Endothelial cell of umbilical vein (primary cell): ENCODE data around the gene MTRF1. TPM values are rescaled to one million over a fixed set of nuclear protein-coding genes. Genes with fewer than 3 reads are reported as not detected.

Experiments
- BruUV-seq: library from RNA; stranded (reverse); fragments of 400-500 nt; replicated peaks from 2 replicates; lab custom pipeline; 2021; lab: Mats Ljungman, UMichigan
- CTCF ChIA-PET: fragments of 300-600, 350-600 bp; sonication (Branson Sonifier 250); formaldehyde crosslinking; loops from one replicate; lab custom pipeline; 2021; ENCODE audit warnings: antibody characterized with exemption, inconsistent platforms; lab: Charles Lee
- POLR2A ChIA-PET: fragments of 300-600, 350-600 bp; sonication (Branson Sonifier 250); formaldehyde crosslinking; loops from one replicate; lab custom pipeline; 2021; ENCODE audit warnings: antibody characterized with exemption, inconsistent platforms; lab: Charles Lee
- DNase-seq: peaks from one replicate; pipeline ENCODE4 v3.0.0-alpha.2; 2011; ENCODE audit warnings: low read depth, low spot score
- FAIRE-seq: peaks from 2 replicates; lab custom pipeline; 2011; peaks lifted over from hg19 to GRCh38; lab: Jason Lieb, UNC
- H2AFZ ChIP-seq: 2 replicates; pipeline ENCODE4 v1.6.0; 2012; ENCODE audit warnings: low read depth, low read length, control low read depth, inconsistent platforms
- H3K27ac ChIP-seq: 2 replicates; pipeline ENCODE4 v1.5.1; 2011; ENCODE audit warnings: low read depth, mild to moderate bottlenecking, control low read depth, low read length, moderate library complexity; ENCODE audit not compliant: insufficient read depth
- H3K27me3 ChIP-seq, 2 experiments: 2 replicates each; pipeline versions ENCODE4 v1.6.0 to v1.6.1; 2011; ENCODE audit warnings: low read length in 2 of 2, mixed read lengths in 1 of 2; ENCODE audit not compliant: control insufficient read depth in 2 of 2, insufficient read depth in 2 of 2
- H3K36me3 ChIP-seq, 2 experiments: 2 replicates in 1 of 2; 3 replicates in 1 of 2; pipeline ENCODE4 v1.5.1; 2011; ENCODE audit warnings: low read length in 2 of 2, mild to moderate bottlenecking in 1 of 2, moderate library complexity in 1 of 2; ENCODE audit not compliant: control insufficient read depth in 2 of 2, insufficient read depth in 2 of 2; ENCODE audit errors: extremely low read depth in 1 of 2
- H3K4me1 ChIP-seq: 3 replicates; pipeline ENCODE4 v1.5.1; 2011; ENCODE audit warnings: mild to moderate bottlenecking, low read length; ENCODE audit not compliant: control insufficient read depth, insufficient read depth; ENCODE audit errors: extremely low read depth
- H3K4me2 ChIP-seq: 2 replicates; pipeline ENCODE4 v1.6.1; 2011; ENCODE audit warnings: low read length, control low read depth, mixed read lengths; ENCODE audit not compliant: insufficient read depth
- H3K4me3 ChIP-seq, 3 experiments: fragments of 200-600 bp in 1 of 3; sonication (generic), shearing (Covaris generic) in 1 of 3; replicated peaks in 1 of 3; 2 replicates each; pipeline ENCODE4 v1.5.1; 2011 to 2016; ENCODE audit warnings: control low read depth in 3 of 3, low read length in 3 of 3, mild to moderate bottlenecking in 2 of 3, inconsistent platforms in 1 of 3, low read depth in 1 of 3, moderate library complexity in 1 of 3; ENCODE audit not compliant: insufficient read depth in 1 of 3
- H3K79me2 ChIP-seq: 2 replicates; pipeline ENCODE4 v1.6.0; 2012; ENCODE audit warnings: low read length, inconsistent platforms; ENCODE audit not compliant: control insufficient read depth, insufficient read depth
- H3K9ac ChIP-seq: replicated peaks from 2 replicates; pipeline ENCODE3; 2011; ENCODE audit warnings: low read length, control low read depth; ENCODE audit not compliant: insufficient read depth; ENCODE audit errors: extremely low read depth
- H3K9me1 ChIP-seq: replicated peaks from 3 replicates; pipeline ENCODE4 v1.6.0; 2011; ENCODE audit warnings: mild to moderate bottlenecking, low read length; ENCODE audit not compliant: control insufficient read depth, insufficient read depth; ENCODE audit errors: extremely low read depth
- H3K9me3 ChIP-seq: replicated peaks from 2 replicates; pipeline ENCODE4 v1.5.1; 2012; ENCODE audit warnings: low read length, inconsistent platforms; ENCODE audit not compliant: control insufficient read depth, insufficient read depth
- H4K20me1 ChIP-seq: replicated peaks from 2 replicates; pipeline ENCODE3; 2011; ENCODE audit warnings: mild to moderate bottlenecking, low read length; ENCODE audit not compliant: control insufficient read depth, insufficient read depth; ENCODE audit errors: extremely low read depth
- CTCF ChIP-seq, 2 donors: IDR thresholded peaks; 1 replicate in 1 of 2; 2 replicates in 1 of 2; pipeline ENCODE4 v1.5.1; 2011; ENCODE audit warnings: low read length in 2 of 2, mild to moderate bottlenecking in 2 of 2, moderate library complexity in 2 of 2, control low read depth in 1 of 2, inconsistent platforms in 1 of 2, low read depth in 1 of 2; ENCODE audit not compliant: insufficient read depth in 1 of 2; ENCODE audit errors: extremely low read depth in 1 of 2
- EZH2 ChIP-seq: IDR thresholded peaks from 2 replicates; pipeline ENCODE4 v1.6.1; 2012; ENCODE audit warnings: borderline replicate concordance, low read depth, mild to moderate bottlenecking, moderate library complexity, low read length, inconsistent platforms; ENCODE audit not compliant: severe bottlenecking
- FOS ChIP-seq: IDR thresholded peaks from 2 replicates; pipeline ENCODE4 v1.6.1; 2011; ENCODE audit warnings: mild to moderate bottlenecking, low read length, moderate library complexity, borderline replicate concordance; ENCODE audit not compliant: insufficient read depth
- GATA2 ChIP-seq: IDR thresholded peaks from 2 replicates; pipeline ENCODE4 v1.7.0; 2011; ENCODE audit warnings: low read depth, mild to moderate bottlenecking, moderate library complexity, mixed read lengths, low read length; ENCODE audit not compliant: insufficient read length, insufficient read depth
- JUN ChIP-seq: IDR thresholded peaks from 2 replicates; pipeline ENCODE4 v1.6.1; 2011; ENCODE audit warnings: borderline replicate concordance, low read depth; ENCODE audit not compliant: insufficient read length, insufficient read depth
- MAX ChIP-seq: IDR thresholded peaks from 2 replicates; pipeline ENCODE4 v1.6.1; 2011; ENCODE audit not compliant: insufficient read depth, insufficient read length
- MYC ChIP-seq: IDR thresholded peaks from one replicate; pipeline ENCODE4 v1.6.1; 2011; ENCODE audit warnings: mild to moderate bottlenecking, low read depth, low read length
- POLR2A ChIP-seq: IDR thresholded peaks from 2 replicates; pipeline ENCODE4 v1.6.1; 2012; ENCODE audit warnings: low read depth, mild to moderate bottlenecking, control low read depth, low read length
- POLR2AphosphoS5 ChIP-seq: IDR thresholded peaks from 2 replicates; pipeline ENCODE4 v1.6.1; 2012; ENCODE audit warnings: low read depth, mild to moderate bottlenecking, control low read depth, low read length, moderate library complexity; ENCODE audit not compliant: insufficient read depth
- dilution Hi-C: fragments of 300-500 bp; cut with MboI; formaldehyde crosslinking; loops from one replicate; pipeline ENCODE4 v1.15.0; 2019; ENCODE audit warnings: low sequenced_read_pairs; ENCODE audit not compliant: extremely low pct_ligation_motif_present
- intact Hi-C: fragments of 100-400 bp; cut with micrococcal nuclease; formaldehyde crosslinking; loops from one replicate; pipeline ENCODE4 v1.10.0; 2022
- polyA plus RNA-seq, 4 experiments: library from polyadenylated mRNA; depleted of rRNA in 3 of 4; stranded (reverse) in 3 of 4; unstranded in 1 of 4; fragments of >200 nt; gene quantifications; 2 replicates each; pipeline versions ENCODE4 v1.2.1 to v1.2.3, GENCODE V29; 2011 to 2012; ENCODE audit warnings: missing spikeins in 1 of 4
- total RNA-seq: library from RNA; stranded (reverse); gene quantifications from 2 replicates; pipeline ENCODE4 v1.2.3, GENCODE V29; 2021

Gene MTRF1
- total and polyA plus RNA-seq, 2 donors (not counting 3 experiments of a cell fraction or from before 2014, with no cell fraction given) = 8.0 to 16.3 TPM

- Histone ChIP-seq H3K9me1 (no peaks in the 10 kb centered on the region), H3K36me3 (no peaks in the 10 kb centered on the region), H3K4me3 (no peak overlapping the region), H3K27ac (no peak overlapping the region), H3K27me3 (no peaks in the 10 kb centered on the region), H4K20me1 (no peaks in the 10 kb centered on the region), H3K79me2 (no peaks in the 10 kb centered on the region), H2AFZ (no peak overlapping the region), H3K4me2 (no peak overlapping the region), H3K9ac (no peak overlapping the region), H3K9me3 (no peaks in the 10 kb centered on the region), H3K4me1 (peaks cover 8% of the 10 kb centered on the region)
- BruUV-seq = no TSS peak
- FAIRE-seq = no peak
- CTCF ChIA-PET = interaction anchor here (1.3 kb wide), 1 partner anchor 11 kb away, joined by 3 read pairs; no protein-coding TSS in a partner anchor
- POLR2A ChIA-PET = no interaction called here
- TF ChIP-seq CTCF (IDR thresholded peaks at IDR 0.05; ENCODE audit: extremely low read depth in 1 of 2, insufficient read depth in 1 of 2, low read depth in 1 of 2, low read length in 2 of 2) (no peak), EZH2 (no peak), MYC (no peak), POLR2A (no peak), POLR2AphosphoS5 (no peak), MAX (no peak), JUN (no peak), GATA2 (no peak), FOS (no peak)
- no peak for DNase-seq
- intact Hi-C loops = no loop called here
- dilution Hi-C loops = no loop called here
Measured at GRCh38 chr13:41267106-41267505, 3.7 kb upstream of the MTRF1 start.
